GM21423 (cell line): ENCODE data around the gene IKZF2.

Source experiments
- ATAC-seq: cut with Tn5 transposase; IDR thresholded peaks from one replicate; pipeline ENCODE4 v1.9.1; 2021; ENCODE audit warnings: mild to moderate bottlenecking, moderate library complexity; ENCODE audit not compliant: unreplicated experiment

Gene IKZF2

DNA sequence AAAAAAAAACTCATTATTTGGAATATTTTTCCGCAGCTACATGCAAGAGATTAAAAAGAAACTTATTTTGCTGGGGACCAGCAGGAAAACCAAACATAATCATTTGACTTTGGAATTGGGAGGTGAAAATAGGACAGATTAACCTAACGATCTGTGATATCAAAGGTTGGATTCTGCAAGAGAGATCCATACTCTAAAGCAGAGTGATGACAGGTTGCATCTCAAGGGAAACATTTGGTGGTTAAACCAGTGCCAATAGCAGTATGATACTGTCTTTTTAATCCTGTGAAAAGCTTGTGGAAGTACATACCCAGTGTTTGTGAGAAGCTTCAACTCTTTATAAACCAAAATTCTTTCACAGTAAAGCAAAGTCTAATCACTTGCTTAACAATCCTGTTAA, 5.3 kb upstream of the IKZF2 start:
- no peak for ATAC-seq

DNA sequence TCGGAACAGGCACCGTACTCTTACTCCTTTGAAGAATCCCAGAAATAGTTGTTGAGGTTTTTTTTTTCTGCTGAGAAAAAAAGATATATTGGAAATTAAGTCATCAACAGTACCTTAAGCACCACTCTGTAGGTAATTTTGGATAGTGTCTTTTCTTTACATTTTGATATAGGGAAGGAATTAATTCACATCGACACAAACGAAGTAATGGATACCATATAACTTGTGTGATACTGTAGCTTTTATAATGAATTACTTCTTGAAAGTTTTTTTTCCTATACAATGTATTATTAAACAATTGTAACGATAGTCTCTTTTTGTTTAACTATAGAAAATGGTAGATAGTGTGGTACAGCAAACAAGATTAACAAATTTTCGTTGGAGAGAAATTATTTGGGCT, 1.5 kb upstream of the IKZF2 start:
- no peak for ATAC-seq

DNA sequence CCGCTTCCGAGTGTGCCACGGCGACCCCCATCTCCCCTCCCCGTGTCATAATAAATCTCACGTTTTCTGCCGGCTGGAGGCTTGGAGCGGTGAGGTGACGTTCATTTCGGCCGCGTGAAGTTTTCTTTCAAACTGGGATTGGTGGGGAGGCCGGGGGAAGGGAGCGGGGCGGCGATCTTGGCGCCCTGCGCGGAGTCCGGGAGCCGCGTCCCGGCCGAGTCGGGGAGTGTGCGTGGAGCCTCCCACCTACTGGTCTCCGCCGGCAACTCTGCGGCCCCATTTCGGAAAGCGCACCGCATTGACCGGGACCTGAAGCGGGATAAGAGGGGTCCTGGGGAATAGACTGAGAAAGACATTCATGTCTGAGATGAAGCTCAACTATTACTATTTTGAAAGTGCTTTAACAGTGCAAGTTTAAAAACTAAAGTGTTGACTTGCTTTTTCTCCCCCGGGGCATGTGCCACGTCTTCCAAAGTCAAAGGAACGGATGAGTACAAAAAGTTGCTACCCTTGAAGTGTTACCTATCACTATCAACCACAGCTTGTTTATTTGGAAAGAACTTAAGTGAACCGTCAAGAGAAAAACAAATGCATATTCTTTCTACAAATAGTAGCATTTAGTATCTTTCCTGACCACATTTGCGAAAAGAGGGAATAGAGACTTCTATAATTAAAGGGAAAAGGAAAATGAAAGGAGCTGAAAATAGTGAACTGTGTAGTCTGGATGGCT, 818 bp upstream of the IKZF2 start:
- ATAC-seq, result peak; percentile 16

DNA sequence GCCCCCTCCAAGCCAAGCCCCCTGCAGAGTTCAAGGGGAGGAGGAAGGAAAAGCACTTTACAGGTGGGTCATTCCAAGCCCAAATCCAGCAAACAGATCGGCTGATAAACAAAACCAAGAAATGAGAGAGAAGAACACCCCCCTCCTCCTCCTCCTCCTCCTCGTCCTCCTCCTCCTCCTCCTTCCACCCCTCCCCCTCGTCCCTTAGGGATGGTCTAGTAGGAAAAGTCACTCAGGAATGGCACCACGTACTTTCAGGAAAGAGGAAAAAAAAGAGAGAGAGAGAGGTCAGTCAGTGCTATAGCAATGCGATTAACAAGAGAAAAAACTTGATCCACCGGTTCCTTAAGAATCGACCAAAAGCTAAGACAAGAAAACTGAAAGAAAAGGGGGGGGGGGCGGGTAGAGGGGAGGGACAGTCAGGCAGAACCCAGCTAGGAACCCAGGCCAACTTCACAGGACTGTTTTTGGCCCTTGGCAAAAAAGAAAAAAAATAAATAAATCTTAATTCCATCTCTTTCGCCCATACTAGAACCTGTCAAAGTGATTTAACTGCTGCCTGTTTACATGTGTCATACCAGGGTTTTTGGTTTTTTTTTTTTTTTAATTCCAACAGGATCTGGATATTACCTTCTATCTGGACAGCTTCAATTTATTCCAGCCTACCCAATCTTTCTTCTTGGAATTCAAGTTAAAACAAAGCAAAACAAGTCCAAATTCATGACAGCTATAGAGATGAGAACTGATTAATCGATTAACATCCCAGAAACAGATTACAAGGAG, 906 bp downstream of the IKZF2 start:
- ATAC-seq, result no peak

DNA sequence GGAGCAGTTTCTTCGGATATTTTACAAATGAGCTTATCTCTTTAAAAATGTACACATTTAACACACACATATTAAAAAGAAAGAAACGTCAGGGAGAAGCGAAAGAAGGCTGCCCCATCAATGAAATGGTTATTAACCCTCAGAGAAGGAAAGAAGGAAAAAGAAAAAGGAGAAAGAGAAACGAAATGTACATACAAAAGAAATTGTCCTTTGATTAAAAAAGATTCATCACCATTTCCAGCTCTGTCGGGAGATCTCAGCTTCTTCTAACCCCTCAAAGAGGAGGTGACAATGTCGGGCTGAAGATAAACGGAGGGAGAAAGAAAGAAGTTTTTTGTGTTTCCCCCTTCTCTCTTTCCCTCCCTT, 1.5 kb downstream of the IKZF2 start:
- ATAC-seq, result no peak

DNA sequence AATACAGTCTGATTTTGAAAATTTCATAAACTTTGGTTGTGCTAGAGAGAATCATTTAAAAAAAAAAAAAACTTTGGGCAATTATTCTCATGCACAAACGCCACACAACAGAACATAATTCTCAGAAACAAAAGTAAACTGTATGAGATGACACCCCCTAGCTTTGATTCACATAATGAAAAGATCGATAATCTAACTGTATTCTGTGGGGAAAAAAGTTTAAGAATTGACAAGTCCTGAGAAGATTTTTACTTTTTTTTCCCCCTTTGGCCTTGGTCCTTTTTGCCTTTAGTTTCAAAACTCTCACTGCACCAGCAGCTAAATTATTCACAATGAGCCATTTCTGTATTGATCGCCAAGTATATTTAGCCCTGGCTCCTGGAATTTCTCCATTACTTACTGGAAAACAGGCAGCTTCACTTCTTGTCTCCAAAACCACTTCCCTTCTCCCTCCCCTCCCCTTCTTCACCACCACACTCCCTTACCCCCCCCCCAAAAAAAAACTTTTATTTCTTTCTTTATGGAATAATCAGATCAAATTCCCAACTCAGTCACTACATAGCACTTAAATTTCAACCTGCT, 2.0 kb downstream of the IKZF2 start:
- ATAC-seq, result no peak

DNA sequence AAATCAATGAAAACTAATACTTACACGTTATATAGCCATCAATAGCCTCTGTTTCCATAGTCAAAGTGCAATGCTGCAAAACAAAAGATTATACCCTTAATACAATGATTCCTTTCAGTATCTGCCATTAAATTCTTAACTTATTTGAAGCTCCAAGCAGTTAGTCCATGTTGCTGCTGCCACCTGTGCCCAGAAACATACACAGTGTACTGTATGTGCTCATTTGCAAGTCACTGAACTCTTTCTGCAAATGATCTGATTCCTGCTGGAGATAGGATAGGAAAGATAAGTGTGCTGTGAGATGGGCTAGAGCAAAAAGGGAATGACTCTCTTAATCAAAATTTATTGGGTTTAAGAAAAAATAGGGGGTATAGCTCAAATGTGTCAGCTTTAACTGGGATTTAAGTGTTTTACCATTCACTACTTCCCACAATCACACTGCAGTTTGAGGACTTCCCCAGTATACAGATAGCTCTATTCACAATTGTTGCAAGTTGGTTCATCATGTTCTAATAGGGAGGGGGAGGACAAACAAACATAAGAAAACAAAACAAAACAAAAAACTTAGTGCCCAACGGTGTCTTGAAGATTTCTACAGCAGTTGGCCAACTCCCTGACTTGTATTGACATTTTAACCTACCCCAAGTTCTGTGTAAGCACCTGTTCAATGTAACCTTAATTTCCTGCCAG, 2.7 kb downstream of the IKZF2 start:
- no peak for ATAC-seq

DNA sequence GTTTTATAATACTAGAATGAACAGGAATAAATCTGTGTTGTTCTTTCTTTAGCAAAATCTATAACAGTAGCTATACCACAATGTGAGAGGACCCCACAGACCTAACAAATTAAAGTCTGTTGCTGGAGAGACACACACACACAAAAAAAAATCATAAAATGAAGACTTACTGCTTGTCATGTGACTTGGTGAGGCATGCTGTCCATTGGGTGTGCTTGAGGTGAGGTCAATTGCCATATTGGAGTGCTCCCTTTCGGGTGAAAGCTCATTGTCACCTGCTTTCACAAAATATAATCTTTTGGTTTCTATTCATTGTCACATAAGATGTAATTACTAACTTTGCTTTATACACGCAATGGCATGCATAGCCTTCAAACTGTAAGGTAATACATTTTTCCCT, 3.9 kb downstream of the IKZF2 start:
- ATAC-seq, result peak; percentile 19

DNA sequence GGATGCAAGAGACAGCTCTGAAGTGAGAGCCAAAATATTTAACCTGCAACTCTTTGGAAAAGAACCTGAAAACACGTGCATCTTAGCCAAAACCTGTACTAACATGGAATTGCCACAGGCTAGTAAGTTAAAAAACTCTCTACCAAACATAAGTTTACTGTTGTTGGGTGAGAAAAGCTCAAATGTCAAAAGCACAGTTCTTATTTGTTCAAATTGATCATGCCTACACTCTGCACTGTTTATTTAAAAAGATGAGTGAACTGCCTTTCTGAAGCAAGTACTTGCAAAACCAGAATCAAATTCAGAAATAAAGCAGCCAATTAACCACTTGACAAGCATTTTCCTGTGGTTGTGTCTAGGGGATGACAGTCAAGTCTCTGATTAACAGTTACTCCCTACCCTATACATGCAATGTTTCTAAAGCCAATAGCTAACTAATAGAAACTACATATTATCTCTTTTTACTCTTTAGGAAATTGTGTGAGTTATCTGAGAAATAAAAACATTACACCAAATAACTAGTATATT, 5.6 kb downstream of the IKZF2 start:
- ATAC-seq, result no peak

DNA sequence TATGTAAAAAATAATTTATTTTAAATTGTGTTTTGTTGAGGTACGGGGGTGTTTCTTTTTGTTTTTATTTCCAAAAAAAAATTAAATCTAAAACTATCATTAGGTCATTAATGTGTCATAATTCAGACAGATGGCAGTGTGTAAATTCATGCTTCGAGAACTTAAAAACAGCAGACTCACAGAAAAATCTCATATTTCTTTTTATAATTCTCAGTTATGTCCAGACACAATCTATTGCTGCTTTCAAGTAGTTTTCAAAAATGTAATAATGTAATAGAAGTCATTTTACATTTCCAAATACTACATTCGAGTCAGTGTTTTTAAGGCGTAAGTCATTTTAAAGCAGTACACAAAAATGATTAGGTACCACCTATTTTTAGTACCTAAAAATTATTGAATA, 14.3 kb downstream of the IKZF2 start:
- no peak for ATAC-seq

DNA sequence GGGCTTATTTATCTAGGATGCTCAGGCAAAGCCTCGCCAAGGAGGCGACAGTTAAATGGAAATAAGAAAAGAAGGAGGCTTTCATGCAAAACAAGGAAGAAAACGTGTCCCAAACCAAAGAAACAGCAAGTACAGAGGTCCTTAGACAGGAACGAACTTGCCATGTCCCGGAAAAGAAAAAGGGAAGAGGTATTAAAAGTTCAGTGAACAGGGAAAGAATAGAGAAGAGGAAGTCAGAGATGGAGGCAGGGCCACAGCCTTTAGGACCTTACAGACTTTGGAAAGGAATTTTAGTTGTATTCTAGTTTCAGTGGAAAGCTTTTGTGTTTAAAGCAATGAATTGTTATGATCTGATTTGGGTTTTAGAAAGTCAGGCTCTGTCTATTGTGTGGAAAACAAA, 22.1 kb downstream of the IKZF2 start:
- ATAC-seq, result no peak

DNA sequence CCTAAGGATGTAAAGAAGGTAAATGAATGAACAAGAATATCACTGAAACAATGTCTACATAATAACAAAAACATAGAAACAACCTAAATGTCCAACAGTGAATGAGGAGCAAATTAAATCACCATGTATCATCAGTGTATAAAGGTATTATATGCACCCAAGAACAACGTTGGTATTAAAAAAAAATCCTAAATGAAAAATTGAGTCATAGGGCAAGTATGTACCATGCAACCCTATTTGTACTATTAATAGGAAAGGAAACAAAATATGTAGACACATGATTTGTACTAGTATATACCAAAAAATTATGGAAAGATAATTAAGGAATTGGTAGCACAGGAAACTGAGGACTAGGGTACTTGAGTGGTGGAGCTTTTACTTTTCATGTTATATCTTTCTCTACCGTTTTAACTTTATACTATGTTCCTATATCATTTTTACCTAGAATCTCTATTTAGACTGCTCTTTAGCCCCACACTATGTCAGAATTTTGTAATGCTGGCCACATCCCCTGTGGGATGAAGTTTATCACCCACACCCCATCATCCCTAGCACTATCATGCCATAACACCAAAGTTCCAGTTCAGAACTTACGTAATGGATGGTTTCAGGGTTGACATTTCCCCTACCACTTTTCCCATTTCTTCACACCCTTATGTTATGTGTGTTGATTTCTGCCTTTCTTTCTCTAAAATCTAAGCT, 25.6 kb downstream of the IKZF2 start:
- ATAC-seq, result no peak

DNA sequence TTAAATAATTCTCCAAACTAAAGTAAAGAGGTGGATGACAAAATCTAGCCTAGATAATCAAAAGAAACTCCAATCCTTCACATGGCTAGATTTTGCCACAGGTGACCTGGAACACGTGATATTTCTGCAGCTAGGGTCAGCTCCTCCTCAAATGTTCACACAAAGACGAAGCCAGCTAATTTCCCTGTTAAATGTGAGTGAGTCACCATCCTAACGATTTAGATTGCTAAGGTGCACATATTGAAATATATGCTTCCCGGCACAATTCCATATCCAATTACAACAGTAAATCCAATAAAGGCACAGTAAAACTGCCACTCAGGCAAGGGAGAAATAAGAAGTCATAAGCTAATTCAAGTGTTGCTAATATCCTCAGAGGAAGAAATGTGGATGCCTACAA, 28.7 kb downstream of the IKZF2 start:
- ATAC-seq, result no peak

DNA sequence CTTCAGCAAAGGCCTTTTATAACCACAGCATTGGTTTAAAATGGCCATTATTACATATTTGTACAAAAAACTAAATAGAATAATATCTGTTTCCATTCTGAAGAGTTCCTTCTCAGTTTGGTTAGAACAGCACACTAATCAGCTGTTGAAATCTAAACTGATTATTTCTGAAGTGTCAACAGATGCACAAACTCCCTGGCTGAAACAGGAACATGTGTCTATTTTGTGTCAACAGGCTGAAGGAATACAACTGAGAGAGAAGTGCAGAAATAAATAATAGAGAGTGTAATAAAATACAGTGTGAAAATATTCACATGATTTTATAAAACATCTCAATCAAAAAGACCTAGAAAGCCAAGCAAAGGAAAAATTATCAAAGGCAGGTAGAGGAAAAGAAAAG, 29.7 kb downstream of the IKZF2 start:
- no peak for ATAC-seq

DNA sequence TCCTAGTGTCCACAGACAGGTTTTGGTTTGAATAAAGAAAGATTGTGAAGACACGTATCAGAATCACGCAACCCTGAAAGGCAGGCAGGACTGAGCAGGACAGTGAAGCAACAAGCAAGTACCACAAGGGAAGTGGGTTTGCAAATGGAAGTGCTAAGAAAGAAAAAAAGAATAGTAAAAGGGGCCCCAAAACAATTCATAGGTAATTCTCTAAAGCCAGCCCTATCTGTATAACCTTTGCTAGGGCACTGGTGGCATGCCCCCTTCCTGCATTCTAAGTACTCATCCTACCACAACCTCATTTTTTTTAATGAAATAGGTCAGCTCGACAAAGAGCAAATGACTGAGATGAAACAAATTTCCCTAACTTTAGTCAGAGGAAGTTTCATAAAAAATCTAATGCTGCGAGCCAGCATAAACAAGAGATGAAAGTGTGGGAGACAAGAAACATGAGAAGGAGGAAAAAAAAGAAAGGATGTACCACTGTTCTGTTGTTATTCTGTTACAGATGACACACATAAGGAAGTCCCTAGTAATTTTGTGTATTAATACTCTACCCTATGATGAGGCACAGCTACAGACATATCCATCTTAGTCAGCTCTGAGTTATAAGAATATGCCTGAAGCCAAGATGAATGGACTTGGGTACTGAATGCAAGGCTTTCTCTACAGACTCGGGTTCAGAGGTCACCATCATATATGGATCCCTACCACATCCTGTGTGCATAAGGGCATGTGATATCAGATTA, 32.2 kb downstream of the IKZF2 start:
- peak; percentile 74 for ATAC-seq

DNA sequence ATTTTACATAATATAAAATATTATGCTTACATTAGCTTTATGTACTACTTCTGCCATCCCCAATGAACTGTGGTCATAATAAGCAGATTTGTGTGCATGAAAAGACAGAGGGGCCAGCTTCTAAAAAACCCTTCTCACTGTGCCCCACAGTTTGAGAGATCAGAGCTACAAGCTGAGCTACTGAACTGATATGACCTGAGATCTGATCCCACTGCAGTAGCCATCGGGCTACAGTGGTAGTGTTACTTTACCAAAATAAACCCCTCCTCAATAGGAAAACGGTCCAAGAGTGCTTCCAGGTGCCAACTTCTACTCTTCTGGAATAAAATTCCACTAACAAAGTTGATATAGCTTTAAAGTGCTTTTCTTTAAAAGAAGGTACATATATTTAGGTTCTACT, 43.1 kb downstream of the IKZF2 start:
- ATAC-seq, result no peak

DNA sequence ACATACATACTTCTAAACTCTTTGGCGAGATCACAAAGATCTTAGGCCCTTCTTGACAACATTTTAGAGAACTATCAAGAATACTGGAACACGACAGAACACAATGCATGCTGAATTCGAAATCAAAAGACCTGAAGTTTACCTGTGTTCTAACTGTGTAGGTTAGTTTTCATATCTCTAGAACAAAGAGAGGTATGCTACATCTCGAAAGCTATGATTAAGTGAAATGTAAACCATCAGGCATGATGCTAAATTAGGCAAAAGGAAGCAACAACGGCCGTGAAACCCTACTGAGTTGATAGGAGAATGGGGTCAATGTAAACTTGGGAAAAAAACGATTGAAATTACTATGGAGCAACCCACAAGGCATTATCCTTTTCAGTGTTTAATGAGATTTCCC, 43.7 kb downstream of the IKZF2 start:
- ATAC-seq, result no peak

DNA sequence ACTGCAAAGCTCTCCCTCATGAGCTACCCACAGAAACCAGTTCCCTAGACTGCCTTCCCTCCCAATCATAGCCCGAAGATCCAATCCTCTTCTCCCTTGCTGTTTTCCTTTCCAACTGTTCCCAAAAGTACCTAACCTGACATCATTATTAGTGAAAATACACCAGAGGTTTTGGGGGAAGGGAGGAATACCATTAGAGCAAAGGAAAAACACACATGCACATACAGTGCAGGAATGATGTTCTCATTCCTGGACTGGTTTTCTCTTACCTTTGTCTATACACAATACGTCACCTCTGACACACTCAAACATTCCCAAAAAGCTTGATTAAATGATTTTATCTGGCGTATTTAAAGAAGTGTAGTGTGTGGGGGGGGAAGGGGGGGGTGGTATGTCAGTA, 46.2 kb downstream of the IKZF2 start:
- no peak for ATAC-seq

DNA sequence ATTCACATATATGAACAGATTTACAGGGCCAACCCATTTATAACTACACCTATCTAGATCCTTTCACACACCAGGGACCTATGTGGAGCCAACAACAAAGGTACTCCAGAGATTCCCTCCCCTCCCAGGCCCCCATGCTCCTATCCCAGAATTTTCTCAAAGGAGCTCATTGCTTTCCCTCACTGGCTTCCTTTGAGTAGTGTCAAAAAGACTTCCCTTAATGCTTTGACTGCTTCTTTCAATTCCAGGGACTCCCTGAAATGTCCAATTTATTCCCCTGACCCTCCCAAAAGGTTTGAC, 46.6 kb downstream of the IKZF2 start:
- no peak for ATAC-seq
